Stimulated activated CD8-positive, alpha-beta memory T cell treated with anti-CD3 and anti-CD28 coated beads, Interleukin-15, amount 100 ng/mL, for 1 hour (primary cell): ENCODE measurements around the gene UNC45B.
"Not testable (repeated sequence)": the region's sequence is repeated elsewhere in the genome, so short reads cannot be mapped to it uniquely, and the experiment has no call there.

Experiments
- DNase-seq: peaks from one replicate; pipeline ENCODE4 v3.0.0-alpha.2; 2020; ENCODE audit warnings: low read depth

Gene UNC45B

DNA sequence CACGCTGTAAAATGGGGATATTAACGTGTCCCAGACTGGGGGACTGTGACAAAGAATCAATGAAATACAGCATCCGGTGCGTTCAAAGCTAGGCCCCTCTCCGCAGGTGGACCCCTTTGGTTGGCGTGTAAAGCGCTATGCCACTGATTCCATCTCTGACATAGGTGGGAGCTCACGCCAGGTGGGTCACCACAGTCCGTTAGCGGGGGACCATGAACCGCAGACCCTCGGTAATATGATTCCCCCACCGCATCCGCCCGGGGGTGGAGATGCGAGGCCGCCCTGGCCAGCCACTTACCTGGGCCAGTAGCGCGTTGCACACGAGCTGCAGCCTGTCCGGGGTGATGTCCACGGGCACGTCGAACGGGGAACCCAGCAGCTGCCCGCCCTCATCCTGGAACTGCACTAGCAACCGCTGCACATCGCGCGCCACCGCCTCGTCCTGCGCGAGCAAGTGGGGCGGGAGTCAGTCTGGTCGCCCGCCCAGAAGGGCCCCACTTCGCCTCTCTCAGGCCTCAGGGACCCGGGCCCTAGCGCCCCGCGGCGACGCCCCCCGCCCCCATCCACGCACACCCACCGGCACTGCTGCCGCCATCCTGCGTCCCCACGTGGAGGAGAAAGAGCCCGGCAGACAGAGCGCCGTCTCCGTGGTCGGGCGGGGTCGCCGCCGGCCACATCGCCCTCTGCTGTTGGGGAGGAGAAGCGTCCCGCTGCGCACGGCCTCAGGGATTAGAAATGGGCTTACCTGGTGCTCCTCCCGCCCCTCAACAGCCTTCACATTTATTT is 5.7 kb upstream of the UNC45B start, which contains the start of gene NLE1:
NLE1 (minus strand) TSS at position 623 of the 786 bp plus-strand sequence; CDS start at position 595, 28 bp downstream.
- peak; percentile 81 for DNase-seq

DNA sequence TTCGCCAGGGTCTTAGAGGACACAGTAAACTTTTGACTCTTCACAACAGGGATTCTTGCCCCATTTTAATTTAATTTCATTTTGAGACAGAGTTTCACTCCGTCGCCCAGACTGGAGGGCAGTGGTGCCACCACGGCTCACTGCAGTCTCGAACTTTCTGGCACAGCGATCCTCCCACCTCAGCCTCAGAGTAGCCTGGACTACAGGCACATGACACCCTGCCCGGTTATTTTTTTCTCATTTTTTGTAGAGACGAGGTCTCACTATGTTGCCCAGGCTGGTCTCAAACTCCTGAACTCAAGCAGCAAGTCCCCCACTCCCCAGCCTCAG is 5.2 kb upstream of the UNC45B start:
- no peak for DNase-seq

- DNase-seq: no peak
Observed at GRCh38 chr17:35144840-35145239, 2.8 kb upstream of the UNC45B start.

- no peak for DNase-seq
Observed at GRCh38 chr17:35146214-35146833, 1.3 kb upstream of the UNC45B start.

- no peak for DNase-seq
Observed at GRCh38 chr17:35148144-35148543, 527 bp downstream of the UNC45B start.

DNA sequence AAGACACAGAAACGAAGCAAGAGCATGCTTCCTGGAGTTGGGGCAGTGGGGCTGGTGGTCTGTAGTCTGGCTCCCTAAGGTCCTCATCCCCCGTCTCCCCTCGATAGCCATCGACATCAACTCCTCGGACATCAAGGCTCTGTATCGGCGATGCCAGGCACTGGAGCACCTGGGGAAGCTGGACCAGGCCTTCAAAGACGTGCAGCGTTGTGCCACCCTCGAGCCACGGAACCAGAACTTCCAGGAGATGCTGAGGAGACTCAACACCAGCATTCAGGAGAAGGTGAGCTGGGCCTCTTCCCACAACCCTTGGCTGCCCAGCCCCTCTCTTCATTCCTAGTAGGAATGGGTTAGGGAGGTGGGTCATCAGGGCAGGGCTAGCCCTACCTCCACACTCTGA is 2.3 kb downstream of the UNC45B start:
- DNase-seq: no peak

- not testable (repeated sequence) for DNase-seq
Observed at GRCh38 chr17:35151080-35151479, 3.5 kb downstream of the UNC45B start.

DNA sequence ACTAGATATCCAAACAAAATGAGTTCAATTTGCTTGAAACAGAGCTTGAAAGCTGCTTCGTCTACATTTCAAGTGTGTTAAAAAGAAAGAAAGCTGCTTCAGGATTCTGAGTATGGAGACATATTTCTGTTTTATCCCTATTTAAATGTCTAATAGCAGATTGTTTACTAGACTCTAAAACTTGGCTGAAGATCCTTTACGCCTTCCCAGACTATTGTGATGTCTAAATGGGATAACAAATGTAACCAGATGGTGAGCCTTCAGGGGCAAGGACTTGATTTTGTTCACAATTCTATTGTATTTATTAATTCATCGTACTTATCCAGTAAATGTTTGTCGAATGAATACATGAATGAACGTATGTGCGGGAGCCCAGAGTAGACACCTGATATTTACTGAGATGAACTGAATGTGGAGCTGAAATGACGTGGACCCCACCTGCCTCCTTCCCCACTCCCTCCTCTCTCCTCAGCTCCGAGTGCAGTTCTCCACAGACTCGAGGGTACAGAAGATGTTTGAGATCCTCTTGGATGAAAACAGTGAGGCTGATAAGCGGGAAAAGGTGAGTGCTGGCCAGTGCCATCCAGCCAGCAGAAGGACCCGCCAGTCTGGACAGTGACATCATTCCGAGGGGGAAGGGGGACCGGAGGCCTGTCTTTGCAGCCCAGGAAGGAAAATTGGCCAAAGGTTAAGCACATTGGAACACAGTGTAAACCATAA is 5.0 kb downstream of the UNC45B start:
- no peak for DNase-seq

GRCh38 chr17:35154196-35155165 is 6.9 kb downstream of the UNC45B start:
- DNase-seq: no peak

GRCh38 chr17:35155246-35155645 is 7.6 kb downstream of the UNC45B start:
- DNase-seq: no peak

DNA sequence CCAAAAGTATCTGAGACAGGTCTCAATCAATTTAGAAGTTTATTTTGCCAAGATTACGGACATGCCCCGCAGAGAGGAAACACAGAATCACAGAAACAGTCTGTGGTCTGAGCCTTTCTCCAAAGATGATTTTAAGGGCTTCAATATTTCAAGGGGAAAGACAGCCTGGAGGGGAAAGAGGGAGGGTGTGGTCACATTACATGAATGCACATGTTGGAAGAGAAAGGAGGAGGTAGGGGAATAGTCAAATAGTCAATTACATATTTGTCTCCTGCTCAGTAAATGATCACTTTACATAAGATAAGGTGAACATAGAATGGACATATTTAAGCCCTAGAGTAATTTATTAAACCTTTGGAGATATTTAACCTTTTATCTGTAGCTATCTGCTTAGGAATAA is 12.3 kb downstream of the UNC45B start:
- DNase-seq: no peak

DNA sequence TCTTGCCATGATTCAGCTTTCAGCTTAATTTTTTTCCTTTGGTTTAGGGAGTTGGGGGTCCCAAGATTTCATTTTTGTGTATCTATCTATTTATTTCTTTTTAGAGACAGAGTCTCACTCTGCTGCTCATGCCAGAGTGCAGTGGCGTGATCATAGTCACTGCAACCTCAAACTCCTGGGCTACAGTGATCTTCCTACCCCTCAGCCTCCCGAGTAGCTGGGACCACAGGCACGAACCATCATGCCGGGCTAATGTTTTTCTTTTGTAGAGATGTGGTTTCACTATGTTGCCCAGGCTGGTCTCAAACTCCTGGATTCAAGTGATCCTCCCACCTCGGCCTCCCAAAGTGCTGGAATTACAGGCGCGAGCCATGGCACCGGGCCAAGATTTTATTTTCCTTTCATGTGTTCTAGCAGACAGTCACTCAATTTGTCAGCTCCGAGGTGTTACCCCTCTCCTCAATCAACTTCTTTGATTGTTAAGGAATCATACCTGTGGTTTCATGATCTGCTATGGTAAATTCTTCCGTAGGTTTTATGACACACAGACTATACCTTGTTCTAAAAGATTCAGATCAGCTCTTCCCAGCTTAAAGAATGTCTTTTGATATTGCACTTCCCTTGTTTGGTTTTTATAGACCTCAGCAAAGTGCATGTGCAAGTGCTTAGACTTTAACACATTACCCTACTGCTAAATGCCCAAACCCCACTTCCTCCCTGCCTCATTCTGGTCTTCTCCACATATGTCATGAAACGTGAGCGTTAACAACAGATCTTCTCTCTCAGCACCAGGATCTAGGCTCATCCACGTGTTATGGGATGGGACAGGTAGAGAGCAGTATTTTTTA is 13.0 kb downstream of the UNC45B start:
- no peak for DNase-seq

DNA sequence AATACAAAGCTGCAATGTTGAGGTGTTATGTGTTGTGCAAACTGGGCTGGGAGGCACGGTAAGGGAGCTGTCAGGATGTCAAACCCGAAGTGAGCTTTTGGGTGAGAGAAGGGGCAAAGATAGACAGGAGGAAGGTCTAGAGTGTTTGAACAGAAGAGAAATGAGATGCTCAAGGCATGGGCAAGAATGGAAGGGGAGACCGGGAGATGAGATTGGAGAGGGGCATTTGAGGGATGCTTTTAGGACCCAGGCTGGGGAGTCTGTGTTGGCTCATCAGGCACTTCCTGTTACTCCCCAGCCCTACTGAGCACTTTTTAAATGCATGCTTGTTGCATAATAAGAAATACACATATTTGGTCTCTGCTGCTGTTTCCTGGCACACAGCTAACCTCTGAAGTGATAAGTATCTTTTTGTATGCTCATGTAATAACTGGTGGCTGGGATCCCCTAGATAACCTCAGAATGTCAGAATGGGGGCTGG is 13.7 kb downstream of the UNC45B start:
- no peak for DNase-seq

GRCh38 chr17:35162755-35163154 is 15.1 kb downstream of the UNC45B start:
- DNase-seq: no peak

GRCh38 chr17:35163886-35164285 is 16.3 kb downstream of the UNC45B start:
- no peak for DNase-seq

DNA sequence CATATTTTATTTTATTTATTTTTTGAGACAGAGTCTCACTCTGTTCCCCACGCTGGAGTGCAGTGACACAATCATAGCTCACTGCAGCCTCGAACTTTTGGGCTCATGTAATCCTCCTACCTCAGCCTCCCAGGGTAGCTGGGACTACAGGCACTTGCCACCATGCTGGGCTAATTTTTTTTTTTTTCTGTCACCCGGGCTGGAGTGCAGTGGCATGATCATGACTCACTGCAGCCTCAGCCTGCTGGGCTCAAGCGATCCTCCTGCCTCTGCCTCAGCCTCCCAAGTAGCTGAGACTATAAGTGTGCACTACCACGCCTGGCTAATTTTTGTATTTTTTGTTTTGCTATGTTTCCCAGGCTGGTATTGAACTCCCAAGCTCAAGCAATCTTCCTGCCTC is 17.1 kb downstream of the UNC45B start:
- no peak for DNase-seq

GRCh38 chr17:35166526-35166925 is 18.9 kb downstream of the UNC45B start:
- no peak for DNase-seq

DNA sequence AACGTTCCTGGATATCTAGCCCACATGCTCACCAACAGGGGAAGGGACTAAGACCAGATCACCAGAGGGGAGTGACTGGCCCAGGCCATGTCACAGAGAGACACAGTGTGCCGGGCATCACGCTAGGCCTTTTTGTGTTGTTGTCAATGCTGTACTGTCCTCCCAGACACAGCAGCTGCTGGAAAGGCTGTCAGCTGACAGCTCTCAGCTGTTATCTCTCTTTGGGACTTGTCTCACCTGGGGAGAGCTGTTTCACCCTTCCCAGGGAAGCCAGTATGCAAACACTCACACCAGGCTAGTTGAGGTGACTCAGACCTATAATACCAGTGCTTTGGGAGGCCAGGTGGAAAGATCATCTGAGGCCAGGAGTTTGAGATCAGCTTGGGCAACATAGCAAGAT is 19.4 kb downstream of the UNC45B start:
- DNase-seq: no peak

DNA sequence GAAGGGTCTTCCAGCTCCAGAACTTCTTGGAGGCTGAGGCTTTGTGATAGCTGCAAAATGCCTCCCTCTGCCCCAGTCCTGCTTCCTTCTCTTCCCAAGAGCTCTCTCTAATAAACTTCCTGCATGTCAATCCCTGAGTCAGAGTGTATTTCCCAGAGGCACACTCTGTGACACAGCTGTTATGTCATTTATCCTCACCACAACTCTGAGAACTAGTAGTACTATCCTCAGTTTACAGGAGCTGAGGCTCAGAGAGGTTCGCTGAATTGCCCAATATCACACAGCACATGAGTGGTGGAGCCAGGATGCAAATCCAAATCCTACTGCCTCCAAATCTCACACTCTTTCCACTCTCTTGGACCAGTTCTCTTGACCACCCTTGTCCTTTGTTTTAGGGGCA is 20.0 kb downstream of the UNC45B start:
- DNase-seq: no peak

GRCh38 chr17:35169835-35170363 is 22.3 kb downstream of the UNC45B start:
- no peak for DNase-seq
